Amniotic epithelial cell (primary cell): ENCODE results near the gene RNASEH2C.
"Not testable (repeated sequence)": the region's sequence is repeated elsewhere in the genome, so short reads cannot be mapped to it uniquely, and the experiment has no call there.

ENCODE experiments used
- DNase-seq: peaks from one replicate; pipeline ENCODE4 v3.0.0-alpha.2; 2010; ENCODE audit warnings: low read depth

RNASEH2C gene

GRCh38 chr11:65683480-65683879, 37.1 kb downstream of the RNASEH2C start:
- not testable (repeated sequence) for DNase-seq

DNA sequence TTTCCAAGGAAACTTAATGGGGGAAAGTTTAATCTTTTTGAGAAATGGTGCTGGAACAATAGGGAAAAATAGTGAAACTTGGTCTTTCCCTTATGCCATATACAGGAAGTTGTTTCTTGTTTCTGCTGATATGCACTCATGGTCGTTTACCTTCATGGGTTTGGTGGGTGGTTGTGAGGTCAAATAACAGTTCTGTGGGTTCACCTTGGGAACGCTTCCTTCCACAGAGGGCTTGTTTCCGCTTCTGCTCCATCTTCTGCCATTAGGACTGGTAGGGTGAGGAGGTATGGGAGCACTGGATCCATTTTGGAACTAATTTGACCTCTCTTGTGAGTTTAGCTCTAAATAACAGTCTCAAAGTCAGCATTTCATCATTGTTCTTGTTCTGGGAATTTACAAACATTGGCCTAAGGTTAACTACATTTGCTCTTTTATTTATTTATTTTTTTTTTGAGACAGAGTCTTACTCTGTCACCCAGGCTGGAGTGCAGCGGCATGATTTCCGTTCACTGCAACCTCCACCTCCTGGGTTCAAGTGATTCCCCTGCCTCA, 40.3 kb downstream of the RNASEH2C start:
- no peak for DNase-seq

DNA sequence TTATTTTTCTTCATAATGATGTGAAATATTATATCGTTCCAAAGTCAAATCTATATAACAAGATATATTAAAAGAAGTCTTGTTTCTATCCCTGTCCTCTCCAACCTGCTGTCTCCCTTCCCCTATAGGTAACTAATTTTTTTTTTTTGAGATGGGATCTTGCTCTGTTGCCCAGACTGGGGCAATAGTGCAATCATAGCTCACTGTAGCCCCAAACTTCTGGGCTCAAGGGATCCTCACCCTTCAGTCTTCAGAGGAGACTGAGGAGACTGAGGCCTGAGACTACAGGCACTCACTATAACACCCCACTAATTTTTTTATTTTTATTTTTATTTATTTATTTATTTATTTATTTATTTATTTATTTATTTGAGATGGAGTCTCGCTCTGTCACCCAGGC, 47.6 kb downstream of the RNASEH2C start:
- no peak for DNase-seq

DNA sequence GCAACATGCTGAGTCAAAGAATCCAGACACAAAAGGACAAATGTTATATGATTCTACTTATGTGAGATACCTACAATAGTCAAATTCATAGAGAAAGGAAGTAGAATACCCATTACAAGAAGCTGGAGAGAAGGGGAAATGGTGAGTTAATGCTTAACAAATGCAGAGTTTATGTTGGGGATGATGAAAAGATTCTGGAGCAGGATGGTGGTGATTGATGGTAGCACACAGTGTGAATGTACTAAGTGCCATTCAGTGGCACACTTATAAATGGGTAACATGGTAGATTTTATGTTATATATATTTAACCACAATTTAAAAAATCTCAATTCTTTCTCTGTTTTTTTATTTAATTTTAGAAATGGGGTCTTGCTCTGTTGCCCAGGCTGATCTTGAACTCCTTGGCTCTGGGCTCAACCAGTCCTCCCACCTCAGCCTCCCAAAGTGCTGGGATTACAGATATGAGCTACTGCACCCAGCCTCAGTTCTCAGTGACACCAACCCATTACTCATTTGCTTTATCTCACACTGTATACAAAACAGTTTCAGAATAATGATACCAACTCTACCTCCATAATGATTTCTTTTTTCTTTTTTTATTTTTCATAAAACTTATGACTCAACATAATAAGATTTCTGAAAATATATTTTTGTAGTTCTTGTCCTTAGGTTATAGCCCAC, 48.3 kb downstream of the RNASEH2C start:
- no peak for DNase-seq
